Tongue (tissue), 2 donors: ENCODE results near the gene KRTDAP. TPM values are rescaled to one million over a fixed set of nuclear protein-coding genes. Genes with fewer than 3 reads are reported as not detected.

Experiments used
- DNase-seq: peaks from one replicate; pipeline ENCODE4 v3.0.0-alpha.2; 2015
- total RNA-seq: library from RNA; depleted of rRNA; stranded (reverse); fragments of >200 nt; gene quantifications from one replicate; pipeline ENCODE4 v1.2.3, GENCODE V29; 2014

Gene KRTDAP
- total RNA-seq, 1 donor from 2014 or later, result 9.6 TPM

DNA sequence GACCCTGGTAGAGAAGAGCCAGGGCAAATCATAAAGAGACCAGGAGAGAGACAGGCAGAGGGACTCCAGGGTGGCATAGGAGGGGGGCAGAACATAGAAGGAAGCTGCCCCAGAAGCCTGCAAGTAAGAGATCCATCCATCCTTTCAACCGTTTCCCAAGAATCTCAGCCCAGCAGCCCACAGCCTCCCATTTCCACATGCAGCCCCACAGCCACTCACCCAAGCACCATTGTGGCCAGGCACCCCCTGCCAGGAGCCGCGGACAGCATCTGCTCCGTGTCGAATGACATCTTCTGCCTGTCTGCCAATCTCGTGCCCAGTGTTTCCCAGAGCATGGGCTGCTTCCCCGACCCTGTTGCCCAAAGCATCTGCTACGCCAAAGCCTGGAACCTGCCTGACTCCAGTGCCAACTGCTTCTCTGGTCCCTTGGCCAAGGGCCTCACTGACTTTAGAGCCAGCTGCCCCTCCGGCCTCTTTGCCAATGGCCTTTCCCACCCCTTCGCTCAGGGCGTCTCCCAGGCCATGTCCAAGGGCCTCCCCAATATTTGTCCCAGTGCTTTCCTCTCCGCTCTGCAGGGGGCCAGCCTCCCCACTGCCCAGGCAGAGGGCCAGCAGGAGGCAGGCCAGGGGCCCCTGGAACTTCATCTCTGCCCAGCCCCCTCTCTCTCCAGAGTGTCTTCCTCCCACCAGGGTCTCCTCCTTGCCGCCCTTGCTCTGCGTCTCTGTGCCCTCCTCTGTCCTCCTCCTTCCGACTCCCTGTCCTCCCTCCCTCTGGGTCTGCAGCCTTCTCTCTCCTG is 22.8 kb upstream of the KRTDAP start:
- DNase-seq, result peak; percentile 77

DNA sequence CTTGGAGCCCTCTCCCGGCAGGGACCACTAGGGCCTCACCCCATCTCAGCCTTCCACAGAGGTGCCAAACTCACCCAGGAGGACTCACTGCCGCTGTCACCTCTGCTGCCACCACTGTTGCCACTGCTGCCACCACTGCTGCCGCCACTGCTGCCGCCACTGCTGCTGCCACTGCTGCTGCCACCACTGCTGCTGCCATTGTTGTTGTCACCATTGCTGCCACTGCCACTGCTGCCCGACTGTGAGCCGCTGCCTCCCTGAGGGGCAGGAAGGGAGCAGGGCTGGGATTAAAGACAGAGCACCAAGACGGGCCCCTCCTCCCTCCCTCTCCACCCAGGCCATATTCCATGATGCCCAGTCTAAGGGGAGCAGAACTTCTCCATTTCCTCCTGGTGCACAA is 21.1 kb upstream of the KRTDAP start:
- DNase-seq, result no peak

DNA sequence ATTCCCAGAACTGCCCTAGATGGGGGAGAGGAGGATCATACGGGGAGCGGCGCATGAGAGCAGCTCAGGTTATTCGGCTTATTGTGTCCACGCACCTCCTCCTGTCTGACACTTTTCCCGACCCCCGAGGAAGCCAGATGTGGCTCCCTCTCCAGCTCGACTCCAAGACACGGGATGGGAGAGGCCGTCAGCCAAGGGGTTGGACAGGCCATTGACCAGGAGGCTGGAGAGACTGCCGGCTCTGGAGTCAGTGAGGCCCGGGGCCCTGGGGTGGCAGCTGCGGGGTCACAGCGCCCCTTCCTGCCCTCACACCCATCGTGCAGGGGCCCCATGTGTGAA is 20.3 kb upstream of the KRTDAP start:
- no peak for DNase-seq

DNA sequence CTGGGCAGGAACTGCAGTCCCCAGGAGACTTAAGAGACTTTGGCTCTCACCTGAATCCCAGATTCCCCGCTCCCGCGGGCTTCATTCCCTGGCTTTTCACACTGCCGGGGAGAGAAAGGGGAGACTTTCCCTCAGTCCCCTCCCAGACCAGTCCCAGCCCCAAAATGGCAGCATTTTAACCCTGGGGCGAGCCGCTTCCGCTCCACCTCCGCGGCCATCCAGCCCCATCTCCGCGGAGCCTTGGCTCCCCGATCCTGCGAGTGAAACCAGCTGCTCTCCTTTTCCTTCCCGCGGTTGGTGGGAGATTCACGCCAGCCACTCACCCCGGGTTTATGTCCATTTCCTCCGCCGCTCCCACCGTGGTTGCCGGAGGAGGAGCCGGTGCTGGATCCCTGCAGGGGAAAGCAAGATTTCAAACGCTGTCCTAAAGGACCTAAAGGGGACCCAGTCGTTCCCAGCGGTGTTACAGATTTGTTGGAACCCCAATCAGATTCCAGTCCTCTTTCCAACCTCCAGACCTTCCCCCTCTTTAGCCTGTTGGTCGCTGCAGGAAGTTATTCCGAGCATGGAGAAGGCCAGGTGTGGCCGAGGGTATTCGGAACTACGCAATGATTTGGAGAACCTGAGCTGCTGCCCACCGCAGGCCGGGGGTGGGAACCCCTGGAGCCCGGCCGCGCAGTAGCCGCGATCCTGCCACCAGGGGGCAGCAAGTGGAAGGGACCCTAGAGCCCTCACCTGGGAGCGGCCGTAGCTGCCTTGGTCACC is 19.8 kb upstream of the KRTDAP start:
- peak; percentile 83 for DNase-seq

DNA sequence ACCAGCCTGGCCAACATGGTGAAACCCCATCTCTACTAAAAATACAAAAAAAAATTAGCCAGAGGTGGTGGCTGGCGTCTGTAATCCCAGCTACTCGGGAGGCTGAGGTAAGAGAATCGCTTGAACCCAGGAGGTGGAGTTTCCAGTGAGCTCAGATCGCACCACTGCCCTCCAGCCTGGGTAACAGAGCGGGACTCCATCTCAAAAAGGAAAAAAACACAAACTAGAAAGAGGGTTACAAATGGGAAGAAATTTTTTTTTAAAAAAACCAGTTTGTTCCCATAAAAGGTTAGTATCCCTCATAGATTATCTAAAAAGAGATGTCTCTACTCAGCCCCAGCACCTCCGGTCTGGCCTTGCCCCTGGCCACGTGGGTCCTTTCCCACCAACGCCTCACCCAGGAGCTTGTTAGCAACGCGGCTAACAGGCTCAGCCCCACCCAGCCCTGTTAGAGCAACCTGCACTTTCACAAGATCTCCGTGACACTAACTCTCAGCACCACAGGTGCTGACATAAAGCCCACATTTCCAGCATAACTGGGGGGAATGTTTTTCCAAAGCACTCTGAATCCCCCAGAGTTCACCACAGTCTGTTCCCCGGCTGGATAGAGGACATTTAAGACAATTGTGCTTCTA is 18.9 kb upstream of the KRTDAP start:
- peak; percentile 30 for DNase-seq

DNA sequence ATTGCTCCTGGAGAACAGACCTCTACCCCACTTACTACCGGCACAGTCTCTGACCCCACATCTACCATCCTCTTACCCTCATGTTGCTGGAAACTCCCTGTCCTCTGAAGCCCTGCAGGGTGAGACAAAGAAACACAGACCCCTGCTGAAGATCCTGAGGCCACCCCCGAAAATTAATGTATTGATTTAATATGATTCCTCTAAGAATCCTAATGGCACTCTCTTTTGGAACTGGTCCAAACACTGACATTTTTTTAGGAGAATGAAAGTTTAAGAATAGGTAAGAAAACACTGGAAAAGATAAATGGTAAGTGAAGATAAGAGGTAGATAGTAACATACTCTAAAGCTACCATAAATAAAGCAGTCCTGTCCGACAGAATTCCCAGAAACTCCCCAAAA is 17.9 kb upstream of the KRTDAP start:
- DNase-seq, result no peak

DNA sequence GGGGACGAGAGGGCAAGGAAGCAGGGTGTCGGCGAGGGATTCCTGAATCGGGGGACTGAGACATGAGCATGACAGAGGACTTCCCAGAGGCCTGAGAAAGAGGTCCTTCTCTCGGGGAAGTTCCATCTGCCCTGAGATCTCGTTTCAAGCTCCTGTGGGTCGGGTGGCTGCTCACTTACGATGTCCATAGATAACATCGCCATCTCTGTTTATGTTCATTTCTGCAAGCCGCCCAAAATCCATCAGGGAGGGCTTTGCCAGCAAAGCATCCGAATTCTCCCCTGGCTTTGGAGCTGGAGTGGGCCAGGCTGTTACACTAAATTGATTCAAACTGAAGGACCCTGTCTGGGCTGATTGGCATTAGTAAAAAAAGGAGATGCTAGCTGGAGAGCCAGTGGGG is 17.3 kb upstream of the KRTDAP start:
- no peak for DNase-seq

DNA sequence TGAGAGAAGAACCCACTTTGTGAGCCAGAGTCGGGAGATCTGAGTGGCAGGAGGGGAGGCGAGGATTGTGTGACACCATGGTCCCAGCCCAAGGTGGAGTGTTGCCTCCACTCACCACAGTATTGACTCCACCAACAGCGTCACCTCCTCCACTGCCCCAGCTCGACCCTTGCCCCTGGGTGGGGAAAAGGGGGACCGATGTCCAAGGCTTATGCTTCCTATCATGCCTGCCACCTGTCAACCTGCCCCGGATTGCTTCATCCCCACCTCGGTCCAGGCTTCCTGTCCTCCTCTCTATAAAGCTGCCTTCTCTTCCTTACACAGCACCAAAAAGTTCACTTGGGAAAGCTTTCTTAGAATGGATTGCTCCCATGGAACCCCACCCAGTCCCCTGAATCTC is 15.7 kb upstream of the KRTDAP start:
- no peak for DNase-seq

DNA sequence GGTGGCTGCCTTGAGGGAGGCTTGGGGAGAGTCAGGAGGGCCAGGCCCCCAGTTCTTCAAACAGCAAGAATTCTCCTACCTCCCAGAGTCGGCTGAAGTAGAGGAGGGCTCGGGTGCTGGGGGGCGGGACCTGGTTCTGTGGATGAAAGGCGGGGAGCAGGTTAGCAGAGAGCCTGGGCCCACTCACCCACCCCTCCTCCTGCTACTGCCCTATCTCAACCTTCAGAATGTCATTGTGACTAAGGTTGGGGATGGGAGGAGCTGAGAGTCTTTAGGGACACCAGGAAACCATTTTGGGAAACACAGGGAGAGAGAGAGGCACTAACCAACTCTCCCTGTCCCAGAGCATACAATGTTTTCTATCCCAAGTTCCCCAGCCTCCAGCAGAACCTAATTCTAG is 12.5 kb upstream of the KRTDAP start:
- DNase-seq, result no peak

DNA sequence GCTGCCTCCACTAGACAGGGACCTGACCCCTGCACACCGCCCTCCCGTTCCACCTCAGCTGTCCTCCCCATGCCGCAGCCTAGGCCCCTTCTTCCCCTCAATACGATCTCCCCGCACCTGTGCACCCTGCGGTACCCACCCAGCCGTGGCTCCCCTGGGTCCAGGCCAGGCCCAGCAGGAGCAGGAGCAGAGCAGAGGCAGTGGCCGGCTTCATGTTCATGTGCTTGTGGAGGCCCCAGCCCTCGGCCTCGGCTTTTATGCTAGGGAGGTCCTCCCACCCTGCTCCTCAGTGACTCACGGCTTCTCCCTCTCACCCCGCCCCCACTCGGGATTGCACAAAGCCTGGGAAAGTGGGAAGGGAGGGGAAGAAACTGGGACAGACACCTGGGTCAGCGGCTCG is 11.4 kb upstream of the KRTDAP start:
- DNase-seq, result no peak

DNA sequence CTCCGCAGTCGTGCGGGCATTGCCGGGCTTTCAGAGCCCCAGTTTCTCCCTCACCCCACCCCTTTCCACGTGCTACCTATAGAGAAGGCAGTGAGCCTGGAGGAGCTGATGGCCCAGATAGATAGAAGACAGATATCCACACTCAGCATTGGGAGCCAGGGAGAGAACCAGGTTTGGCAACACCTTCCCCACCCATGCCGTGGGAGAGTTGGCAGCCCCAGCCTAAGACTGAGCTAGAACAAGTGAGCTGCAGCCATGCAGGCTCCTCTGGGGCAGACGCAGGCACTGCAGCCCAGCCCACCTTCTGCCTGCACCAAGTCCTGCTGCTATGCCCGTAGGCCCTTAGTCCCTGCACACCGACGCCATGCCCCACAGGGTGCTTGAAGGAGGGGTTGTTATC is 10.3 kb upstream of the KRTDAP start:
- DNase-seq, result no peak

DNA sequence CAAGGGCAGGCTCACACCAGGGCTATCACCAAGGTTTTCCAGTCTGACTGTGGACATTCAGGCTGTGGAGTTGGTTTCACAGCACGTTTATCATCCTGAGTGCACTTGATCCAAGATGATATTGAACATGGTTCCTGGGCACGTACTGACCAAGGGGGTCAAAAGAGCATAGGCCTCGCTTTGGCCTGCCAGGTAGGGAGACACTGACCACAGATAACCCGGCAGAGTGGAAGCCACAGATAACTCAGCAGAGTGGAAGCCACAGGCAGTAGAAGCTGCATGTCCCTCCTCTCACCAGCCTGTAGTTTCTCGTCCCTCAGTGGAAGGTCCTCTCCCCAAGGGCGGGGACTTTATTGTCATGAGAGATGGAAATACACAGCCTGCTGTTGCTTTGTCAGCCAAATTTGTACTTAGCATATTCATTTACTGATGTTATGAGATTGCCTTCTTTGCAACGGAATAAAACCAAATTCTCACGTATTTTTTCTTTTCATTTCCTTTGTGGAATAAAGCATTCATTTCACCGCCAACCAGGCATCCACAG is 8.8 kb upstream of the KRTDAP start:
- DNase-seq, result no peak

DNA sequence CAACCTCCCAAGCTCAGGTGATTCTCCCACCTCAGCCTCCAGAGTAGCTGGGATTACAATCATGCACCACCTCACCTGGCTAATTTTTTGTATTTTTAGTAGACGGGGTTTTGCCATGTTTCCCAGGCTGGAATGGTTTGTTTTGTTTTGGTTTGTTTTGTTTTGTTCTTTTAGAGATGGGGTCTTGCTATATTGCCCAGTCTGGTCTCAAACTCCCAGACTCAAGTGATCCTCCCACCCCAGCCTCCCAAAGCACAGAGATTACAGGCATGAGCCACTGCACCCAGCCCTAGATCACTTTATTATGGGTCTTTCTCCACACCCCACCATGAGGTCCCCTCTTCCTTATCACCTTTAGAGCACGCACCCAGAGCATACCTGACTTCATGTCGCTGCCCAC is 8.0 kb upstream of the KRTDAP start:
- no peak for DNase-seq

DNA sequence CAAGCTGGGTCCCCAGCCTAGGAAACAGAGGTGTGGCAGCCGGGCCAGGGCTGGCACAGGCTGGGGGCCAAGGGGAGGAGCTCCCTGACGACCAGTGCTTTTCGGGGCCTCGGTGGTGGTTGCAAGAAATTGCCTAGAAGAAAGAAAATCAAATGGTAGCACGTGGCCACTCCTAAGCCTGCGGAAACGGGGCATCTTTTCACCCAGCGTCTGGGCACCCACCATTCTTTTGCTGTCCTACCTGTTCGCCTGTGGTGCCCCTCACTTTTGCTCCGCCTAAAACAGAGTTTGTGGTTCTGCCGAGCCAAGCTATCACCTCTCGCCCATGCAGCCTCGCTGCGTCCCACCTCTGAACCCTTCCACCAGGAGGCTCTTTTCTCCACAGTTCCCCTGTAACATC is 7.1 kb upstream of the KRTDAP start:
- DNase-seq, result no peak

DNA sequence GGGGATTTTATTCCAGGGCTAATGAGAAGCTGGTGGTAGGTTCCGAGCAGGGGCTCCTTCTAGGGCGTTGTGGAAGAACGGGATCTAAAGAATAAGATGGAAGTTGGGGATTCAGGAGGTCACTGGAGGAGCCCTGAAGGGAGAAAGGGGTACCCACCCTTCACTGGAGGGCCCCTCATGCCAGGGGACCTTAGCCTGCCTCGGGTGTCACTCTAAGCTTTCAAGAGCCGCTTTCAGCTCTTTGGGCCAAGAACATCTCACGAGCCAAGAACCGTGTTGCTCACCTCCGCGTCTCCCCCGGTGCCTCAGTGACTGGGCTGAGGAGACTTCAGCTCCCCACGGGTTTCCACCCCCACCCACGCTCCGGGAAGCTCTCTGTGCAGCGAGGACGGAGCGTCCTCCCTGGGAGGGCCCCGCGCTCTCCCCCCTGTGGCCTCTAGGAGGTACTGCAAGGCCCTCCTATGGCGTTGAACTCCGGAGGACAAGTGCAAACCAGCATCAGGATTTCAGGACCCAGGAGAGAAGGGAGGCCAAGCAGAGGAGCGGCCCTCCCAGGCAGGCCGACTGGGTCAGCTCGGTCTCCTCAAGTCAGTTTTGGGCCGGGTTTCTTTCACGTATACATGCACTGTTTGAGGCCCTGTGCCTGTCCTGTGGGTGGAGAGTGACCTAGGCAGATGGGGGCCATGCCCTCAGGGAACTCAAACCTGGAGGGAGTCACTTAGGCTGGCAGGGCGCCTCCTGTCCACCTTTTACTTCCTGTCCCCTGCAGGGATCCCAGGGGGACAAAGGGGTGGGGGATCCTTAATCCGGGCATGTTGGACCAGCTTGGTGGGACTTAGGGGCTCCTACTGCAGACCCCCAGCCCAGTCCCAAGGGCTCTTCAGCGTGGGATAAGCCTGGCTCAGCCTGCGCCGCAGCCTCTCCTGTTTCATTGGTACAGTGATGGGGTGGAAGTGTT is 5.1 kb upstream of the KRTDAP start:
- DNase-seq, result peak; percentile 72

DNA sequence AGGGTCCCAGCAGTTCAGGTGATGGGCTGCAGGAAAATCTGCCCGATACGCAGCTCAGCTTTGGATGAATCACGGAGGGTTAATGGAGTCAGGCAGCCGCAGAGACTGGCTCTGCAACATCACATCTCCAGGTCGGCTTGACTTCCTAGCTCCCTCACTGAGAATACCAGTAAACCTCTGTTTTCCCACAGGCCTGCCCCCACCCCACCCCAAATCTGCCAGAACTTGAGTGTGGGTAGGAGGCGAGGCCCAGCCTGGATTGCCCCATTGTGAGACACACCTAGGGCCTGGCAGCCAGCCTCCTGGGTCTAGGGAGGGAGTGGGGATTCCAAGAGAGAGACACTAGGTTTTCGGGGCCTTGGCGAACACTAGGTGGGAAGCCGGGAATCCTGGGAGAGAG is 3.7 kb upstream of the KRTDAP start:
- DNase-seq, result no peak

DNA sequence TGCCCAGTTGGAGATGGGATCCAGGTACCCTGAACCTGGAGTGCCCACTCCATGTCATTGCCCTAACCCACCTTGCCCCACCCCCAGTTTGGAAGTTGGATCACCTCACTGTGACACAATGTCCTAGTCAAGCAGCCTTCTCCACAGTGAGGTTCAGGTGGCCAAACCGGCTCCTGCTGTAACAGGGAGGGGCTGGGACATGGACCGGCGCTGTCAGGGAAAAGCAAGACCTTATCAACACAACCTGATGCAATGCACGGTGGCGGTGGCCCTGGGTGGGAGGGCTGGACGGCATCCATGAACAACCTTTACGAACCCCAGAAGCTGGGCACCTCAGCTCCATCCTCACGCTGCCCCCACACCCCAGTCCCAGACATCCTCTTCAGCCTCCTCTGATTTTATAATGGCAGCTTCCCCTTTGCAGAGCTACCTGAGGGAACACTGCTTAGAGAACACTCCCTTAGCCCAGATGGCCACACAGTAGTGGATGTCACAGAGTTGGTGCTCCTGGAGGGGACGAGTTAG is 1.6 kb upstream of the KRTDAP start:
- no peak for DNase-seq

DNA sequence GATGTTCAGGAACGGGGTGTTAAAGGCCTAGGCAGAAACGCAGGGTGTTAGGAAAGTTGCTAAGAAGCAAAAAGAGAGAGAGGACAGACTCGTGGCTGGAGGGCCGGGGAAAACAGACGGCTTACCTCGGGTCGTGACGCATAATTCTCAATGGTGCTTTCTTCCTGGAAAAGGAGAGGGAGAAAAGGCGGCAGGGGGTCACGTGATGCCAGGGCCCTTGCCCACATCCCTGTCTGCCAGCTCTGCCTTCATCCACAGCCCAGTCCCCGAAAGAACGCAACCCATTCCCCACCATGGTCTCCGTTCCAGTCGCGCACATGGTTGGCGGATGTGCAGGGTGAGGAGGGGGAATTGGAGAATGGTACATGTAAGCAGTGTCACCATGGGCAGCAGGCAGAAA is 1.6 kb downstream of the KRTDAP start:
- no peak for DNase-seq

DNA sequence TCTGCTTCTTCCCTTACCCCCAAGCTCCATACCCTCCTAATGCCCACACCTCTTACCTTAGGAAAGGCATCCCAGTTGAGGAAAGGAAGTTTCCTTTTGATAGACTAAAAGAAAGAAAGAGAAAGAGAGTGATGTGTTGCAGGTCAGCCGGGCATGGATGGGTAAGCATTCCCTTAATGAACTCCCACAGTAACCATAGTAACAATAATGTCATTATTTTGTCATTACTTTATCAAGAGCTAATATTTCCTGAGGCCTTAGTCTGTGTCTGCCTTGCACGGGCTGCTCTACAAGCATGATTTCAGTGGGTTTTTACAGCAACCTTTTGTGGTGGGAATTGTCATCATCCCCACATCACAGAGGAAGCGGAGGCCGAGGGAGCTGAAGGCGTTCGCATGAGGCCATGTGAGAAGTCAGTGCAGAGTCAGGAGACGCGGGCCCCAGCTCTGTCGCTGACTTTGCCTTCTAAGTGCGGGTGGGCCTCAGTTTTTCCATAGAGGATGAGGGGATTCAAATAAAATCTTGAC is 2.5 kb downstream of the KRTDAP start:
- no peak for DNase-seq

DNA sequence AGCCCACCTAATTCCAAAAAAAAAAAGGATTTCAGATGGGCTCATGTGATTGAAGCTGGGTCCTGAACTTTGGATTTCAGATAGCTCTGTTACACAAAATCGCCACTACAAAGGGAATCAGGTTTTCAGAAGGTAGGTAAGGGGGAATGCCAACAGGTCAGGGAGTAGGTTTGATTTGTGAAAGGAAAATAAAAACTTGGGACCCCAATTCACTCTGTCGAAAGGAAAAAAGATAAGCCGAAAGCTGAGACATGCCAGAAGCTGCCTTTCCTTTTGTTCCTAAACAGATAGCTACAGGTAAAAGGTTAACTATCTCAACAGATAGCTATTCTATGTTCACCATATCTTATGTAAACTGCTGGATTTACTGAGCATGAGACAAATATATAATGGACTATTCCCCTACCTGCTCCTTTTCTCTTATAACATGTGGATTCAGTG is 4.0 kb downstream of the KRTDAP start:
- no peak for DNase-seq

DNA sequence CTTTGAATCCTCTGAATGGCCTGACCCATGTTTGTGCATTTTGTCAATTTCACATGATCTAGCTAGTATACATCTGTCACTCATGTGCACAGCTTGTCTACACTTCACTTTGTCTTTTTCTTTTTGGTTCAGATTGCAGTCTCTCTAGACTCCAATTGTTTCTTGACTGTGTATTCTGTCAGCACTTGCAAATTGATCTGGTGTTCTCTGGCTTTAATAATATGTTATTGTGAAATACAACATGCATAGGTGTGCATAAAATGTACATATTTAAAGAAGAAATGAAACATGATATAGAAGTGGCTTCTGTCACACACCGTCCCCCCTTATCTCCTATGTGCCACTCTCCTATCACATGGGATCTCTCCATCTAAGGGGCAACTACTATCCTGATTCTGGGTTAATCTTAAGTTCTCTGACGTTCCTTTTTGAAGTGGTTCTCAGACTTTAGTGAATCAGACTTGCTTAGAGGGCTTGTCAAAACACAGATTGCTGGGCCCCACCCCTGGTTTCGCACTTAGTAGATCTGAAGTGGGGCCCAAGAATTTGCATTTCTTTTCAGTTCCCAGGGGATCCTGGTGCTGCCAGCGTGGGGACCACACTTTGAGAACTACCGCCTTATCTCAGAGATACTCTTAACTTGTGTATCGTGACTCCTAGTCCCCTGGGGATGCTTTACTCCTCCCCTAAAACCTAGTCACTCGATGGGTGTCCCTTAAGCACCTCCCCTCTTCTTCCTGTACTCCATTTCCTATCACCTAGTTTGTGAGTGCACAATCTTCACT is 5.8 kb downstream of the KRTDAP start:
- no peak for DNase-seq
